HFF-Myc (cell line): ENCODE measurements around the gene ARMH3.

Experiments used
- DNase-seq: peaks from one replicate; pipeline ENCODE4 v3.0.0-alpha.2; 2011; ENCODE audit warnings: low read depth; ENCODE audit errors: extremely low read depth
- H3K4me3 ChIP-seq: replicated peaks from 2 replicates; pipeline ENCODE4 v1.5.1; 2011; ENCODE audit warnings: low read depth, mild to moderate bottlenecking, control low read depth, low read length
- TF ChIP-seq, protein P1 (sequence below): IDR thresholded peaks from 2 replicates; pipeline ENCODE4 v1.5.1; 2012; ENCODE audit warnings: mild to moderate bottlenecking, low read depth, low read length, control low read depth; ENCODE audit errors: missing control alignments

ARMH3 gene

DNA sequence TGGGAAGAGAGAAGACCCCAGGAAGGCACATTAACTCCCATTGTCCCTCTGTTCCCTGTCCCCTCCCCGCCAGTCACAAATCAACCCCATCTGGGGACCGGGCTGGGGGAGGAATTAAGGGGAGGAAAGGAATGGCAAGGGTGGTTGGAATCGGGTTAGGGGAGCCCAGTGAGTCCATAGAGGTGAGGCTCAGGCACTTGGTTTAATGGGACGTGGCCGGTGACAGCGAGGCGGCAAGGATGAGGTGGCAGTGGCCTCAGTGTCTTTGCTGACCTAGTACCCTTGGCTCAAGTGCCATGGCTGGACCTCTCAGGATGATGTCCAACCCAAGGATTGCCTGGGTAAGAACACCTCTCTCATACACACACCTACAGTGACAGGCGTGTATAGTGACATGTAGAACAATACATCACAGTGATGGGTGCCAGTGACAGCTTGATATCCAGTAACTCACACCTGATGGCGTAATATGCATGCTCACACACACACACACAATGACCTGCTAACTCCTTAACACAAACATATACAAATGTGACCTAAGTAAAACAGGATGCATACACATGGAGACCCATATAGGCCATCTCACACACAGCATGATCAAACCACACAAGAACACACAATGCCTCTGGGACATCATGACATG, 224.7 kb downstream of the ARMH3 start:
- no peak for DNase-seq
- TF ChIP-seq, protein P1, sequence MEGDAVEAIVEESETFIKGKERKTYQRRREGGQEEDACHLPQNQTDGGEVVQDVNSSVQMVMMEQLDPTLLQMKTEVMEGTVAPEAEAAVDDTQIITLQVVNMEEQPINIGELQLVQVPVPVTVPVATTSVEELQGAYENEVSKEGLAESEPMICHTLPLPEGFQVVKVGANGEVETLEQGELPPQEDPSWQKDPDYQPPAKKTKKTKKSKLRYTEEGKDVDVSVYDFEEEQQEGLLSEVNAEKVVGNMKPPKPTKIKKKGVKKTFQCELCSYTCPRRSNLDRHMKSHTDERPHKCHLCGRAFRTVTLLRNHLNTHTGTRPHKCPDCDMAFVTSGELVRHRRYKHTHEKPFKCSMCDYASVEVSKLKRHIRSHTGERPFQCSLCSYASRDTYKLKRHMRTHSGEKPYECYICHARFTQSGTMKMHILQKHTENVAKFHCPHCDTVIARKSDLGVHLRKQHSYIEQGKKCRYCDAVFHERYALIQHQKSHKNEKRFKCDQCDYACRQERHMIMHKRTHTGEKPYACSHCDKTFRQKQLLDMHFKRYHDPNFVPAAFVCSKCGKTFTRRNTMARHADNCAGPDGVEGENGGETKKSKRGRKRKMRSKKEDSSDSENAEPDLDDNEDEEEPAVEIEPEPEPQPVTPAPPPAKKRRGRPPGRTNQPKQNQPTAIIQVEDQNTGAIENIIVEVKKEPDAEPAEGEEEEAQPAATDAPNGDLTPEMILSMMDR = no peak
- peak overlapping the region; percentile 39 for H3K4me3 ChIP-seq

DNA sequence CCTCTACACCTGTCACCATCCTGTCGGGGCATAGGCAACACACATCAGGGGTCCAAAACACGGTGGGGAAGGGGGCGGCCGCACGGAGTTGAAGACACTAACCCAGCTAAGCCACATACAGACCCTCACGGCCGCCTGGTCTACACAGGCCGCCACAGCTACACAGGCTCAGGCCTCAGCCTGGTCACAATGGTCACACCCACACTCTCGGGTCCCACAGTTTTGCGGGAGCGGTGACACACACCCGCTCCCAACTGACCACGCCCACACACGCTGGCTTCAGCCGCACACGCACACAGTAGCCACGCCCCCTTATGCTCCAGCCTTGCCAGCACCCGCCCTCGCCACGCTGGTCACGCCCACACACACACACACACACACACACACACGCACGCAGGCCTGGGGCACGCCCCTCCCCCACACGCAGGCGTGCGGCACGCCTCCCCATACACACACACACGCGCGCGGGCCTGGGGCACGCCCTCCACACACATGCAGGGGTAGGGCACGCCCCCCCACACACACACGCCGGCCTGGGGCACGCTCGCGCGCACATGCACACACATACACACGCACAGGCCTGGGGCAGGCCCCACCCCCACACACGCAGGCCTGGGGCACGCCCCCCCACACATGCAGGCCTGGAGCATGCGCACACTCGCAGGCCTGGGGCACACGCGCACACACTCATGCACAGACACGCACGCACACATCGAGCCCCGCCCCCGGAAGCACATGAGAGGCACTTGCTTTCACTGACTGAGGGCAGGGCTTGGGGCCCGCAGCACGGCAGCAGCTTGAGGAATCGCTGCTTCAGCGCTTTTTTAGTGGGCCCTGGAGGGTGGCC, 225.4 kb downstream of the ARMH3 start:
- TF ChIP-seq, protein P1 = no peak
- DNase-seq = peak; percentile 71
- peak overlapping the region; percentile 39 for H3K4me3 ChIP-seq

DNA sequence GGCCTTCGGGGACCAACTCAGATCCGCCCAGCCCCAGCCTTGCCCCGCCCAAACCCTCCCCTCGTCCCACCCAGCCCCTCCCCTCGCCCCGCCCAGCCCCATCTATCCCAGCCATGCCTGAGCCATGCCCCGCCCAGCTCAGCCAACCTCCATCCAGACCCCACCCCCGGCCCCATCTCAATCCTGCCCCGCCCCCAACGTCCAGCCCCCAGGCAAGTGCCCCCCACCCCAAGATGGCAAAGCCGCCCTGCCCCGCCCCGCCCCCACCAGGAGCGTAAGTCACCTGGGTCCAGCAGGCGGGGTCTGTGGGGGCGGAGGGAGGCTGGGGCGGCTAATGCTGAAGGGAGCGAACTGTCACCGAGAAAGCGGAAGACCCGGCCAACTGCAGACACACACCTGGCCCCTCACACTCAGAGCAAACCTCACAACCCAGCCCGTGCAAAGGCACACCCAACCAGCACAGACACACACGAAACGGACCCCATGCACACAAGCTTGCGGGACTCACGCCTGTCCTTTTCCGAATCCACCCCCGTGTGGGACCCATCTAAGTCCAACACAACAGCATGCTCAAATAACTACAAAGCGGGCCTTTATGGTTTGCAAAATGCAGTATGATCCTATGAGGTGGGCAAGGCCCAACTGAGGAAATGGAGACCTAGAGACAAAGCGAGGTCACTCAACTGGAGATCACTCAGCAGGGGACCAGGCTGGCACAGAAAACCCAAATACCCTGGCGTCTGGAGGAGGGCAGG, 226.2 kb downstream of the ARMH3 start:
- no peak for DNase-seq
- TF ChIP-seq, protein P1 = no peak
- H3K4me3 ChIP-seq = peak overlapping the region; percentile 39

DNA sequence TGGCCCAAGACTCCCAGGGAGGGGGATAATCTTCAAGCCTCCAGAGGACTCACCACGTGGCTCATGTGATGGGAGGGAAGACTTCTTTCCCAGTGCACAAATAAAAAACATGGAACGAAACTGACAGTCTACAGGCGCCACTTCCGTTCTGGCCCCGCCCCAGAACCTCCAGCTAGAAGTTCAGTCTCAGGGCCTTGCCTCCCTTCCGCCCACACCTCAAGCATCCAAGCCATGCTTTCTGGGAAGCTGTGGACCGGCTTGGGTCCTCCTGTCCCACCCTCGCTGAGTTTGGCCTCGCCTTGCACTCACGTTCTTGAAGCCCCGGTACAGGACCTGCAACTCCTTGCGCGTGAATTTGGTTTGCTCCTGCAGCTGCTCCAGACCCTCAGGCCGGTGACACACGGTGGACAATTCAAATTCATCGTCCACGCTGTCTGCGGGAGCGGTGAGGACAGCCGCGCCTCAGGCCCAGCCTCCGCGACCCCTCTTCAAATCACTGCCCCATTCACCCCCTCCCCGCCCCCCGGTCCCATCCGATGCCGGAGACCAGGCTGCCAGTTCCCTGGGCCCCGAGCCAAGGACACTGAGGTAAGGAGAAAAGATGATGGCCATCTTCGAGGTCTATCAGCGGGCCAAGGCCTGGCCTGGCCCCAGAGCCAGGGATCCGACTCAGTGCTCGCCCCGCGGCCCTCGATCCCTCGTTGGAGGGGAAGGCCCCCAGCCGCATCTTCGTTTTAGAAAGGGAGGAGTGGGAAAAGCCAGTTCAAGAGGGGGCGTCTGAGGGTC, 227.0 kb downstream of the ARMH3 start:
- no peak for DNase-seq

DNA sequence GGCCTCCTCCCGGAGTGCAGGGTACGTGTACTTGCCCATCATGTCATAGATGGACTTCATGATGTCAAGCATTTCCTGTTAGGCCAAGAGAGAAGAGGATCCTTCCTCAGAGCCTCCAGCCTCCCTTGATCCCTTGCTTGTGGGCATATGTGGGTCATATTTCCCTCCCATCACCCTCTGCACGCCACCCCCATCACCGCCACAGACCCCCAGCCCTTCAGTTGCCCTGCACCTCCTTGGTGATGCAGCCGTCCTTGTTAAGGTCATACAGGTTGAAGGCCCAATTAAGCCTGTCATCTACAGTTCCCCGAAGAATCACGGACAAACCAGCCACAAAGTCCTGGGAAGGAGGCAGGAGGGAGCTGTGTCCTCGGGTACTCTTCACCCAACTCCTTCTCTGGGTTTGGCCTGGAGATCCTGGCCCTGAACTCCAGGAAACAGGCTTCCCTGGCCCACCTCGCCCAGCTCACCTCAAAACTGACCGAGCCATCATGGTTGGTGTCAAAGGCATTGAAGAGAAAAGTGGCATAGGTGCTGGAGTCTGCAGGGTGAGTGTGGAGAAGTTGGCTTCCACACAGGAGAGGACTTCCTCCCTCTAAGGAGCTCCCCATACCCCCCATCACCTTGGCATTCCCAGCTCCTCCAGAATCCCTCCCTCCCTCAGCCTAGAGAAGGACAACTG, 227.9 kb downstream of the ARMH3 start:
- no peak for DNase-seq
- TF ChIP-seq, protein P1 = no peak
- no peak overlapping the region for H3K4me3 ChIP-seq

More for the DNA sequence above, 227.0 kb downstream of the ARMH3 start:
- no peak overlapping the region for H3K4me3 ChIP-seq
- TF ChIP-seq, protein P1 = no peak

DNA sequence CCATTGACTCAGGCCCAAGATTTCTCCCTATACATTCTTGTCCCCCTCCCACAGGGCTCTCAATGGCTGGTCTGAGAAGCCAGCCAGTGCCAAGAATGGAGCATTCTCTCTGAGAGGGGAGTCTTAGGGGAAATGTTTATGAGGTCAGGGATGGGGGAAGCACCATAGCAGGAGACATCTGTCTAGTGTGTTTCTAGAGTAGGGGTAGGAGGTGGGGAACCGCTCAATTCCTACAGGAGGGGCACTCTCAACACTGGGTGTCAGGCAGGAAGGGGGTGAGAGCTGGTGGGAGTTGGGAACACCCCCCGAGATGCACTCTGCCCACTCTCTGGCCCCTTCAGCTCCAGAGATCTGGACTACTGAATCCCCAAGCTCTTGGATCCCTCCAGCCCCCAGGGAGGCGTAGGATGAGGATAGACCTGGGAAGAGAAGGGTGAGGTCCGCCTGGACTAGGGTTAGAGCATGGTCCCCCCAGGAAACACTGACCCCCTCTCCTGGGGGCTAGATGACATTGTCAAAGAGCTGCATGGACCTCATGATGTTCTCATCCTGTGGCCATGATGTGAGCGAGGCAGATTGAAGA, 229.0 kb downstream of the ARMH3 start:
- H3K4me3 ChIP-seq = no peak overlapping the region
- TF ChIP-seq, protein P1 = no peak
- no peak for DNase-seq
